ENCODE results near the gene ZBTB40.

ZBTB40 gene, protein sequence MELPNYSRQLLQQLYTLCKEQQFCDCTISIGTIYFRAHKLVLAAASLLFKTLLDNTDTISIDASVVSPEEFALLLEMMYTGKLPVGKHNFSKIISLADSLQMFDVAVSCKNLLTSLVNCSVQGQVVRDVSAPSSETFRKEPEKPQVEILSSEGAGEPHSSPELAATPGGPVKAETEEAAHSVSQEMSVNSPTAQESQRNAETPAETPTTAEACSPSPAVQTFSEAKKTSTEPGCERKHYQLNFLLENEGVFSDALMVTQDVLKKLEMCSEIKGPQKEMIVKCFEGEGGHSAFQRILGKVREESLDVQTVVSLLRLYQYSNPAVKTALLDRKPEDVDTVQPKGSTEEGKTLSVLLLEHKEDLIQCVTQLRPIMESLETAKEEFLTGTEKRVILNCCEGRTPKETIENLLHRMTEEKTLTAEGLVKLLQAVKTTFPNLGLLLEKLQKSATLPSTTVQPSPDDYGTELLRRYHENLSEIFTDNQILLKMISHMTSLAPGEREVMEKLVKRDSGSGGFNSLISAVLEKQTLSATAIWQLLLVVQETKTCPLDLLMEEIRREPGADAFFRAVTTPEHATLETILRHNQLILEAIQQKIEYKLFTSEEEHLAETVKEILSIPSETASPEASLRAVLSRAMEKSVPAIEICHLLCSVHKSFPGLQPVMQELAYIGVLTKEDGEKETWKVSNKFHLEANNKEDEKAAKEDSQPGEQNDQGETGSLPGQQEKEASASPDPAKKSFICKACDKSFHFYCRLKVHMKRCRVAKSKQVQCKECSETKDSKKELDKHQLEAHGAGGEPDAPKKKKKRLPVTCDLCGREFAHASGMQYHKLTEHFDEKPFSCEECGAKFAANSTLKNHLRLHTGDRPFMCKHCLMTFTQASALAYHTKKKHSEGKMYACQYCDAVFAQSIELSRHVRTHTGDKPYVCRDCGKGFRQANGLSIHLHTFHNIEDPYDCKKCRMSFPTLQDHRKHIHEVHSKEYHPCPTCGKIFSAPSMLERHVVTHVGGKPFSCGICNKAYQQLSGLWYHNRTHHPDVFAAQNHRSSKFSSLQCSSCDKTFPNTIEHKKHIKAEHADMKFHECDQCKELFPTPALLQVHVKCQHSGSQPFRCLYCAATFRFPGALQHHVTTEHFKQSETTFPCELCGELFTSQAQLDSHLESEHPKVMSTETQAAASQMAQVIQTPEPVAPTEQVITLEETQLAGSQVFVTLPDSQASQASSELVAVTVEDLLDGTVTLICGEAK

GRCh38 chr1:22451702-22452480, at the start of gene ZBTB40:
TSS of gene ZBTB40 (plus strand) at chr1:22451851. CDS start at chr1:22489949, 38,098 bp downstream.
- DNase-seq (ENCODE audit: low read depth): peak; percentile 99

GRCh38 chr1:22402356-22403053, 49.1 kb upstream of the ZBTB40 start:
- no peak for DNase-seq (ENCODE audit: low read depth)

DNA sequence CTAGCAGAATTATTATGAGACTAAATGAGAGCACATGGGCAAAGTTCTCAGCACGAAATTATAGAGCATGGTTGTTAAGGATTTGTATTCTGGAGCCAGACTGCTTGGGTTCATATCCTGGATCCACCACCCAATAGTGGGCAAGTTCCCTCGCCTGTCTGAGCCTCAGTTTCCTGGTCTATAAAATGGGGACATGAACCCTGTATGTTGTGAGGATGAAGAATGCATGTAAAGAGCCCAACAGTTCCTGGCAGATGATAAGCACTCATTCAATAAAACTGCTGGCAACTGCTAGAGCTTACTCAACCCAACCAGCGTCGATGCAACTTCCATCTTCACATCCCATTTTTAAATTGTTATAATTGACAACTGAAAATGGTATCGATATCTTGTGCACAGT, 47.2 kb upstream of the ZBTB40 start:
- DNase-seq (ENCODE audit: low read depth): no peak

DNA sequence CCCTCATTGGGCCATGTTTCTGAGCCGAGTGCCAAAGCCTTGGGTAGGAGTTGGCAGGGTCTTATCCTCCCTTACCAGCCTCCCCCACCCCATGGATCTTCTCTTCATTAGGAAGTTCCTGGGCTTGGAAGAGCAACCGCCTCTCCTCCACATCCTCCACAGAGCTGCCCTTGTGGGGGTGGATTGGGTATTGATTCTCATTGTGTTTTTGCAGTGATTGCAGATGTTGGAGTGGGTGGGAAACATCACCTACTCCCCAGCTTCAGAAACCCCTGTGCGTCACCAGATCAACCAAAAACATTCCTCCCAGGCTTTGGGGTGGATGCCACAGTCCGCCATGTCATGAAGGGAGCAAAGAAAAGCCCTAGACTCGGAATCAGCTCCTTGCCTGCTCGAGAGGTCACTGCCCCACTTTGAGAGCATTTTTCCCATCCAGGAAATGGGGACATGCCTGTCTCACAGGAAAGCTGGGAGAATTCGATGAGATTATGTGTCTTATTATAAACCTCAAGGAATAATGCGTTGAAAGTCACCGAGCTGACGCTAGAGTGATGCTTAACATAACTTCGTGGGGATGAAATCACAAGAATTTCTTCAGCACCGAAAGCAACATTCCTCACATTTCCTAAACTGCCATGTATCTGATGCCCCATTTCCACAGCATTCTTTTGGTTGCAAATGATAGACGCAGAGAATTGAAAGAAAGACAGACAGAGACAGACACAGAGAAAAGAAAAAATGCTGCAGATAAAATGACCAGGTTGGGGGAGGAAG, 44.7 kb upstream of the ZBTB40 start:
- DNase-seq (ENCODE audit: low read depth): no peak

DNA sequence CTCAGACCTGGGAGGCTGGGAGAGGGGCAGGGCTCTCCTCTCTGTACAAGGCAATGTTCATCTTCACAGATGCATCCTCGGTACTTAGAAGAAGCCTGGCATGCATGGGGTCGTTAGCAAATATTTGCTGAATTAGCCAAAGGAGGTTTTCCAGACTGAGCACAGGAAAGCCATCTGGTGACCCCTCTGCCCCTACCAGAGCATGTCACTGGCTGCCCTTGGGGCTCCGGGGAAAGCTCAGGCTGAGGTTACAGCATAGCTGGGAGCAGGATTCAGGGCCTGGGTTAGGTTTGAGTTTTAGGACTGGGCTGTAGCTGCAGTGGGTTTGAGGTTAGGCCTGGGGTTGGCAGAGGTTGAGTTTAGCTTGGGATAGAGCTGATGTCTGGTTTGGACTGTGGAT, 43.4 kb upstream of the ZBTB40 start:
- DNase-seq (ENCODE audit: low read depth): no peak

DNA sequence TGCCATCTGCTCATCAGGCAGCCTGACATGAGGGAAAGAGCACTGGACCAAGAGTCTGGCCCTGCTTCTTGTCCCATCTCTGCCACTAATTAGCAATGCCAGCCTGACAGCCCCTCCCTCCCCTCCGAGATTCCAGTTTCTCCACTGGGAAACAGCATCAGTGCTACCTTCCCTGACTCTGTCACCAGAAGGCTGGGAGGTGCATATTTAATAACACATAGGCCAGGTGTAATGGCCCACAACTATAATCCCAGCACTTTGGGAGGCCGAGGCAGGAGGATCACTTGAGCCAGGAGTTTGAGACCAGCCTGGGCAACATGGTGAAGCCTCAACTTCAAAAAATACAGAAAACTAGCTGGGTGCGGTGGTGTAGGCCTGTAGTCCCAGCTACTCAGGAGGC, 41.2 kb upstream of the ZBTB40 start:
- DNase-seq (ENCODE audit: low read depth): no peak

GRCh38 chr1:22410928-22411495, 40.6 kb upstream of the ZBTB40 start:
- DNase-seq (ENCODE audit: low read depth): no peak

- DNase-seq (ENCODE audit: low read depth): no peak
These were observed 40.1 kb upstream of the ZBTB40 start for GRCh38 chr1:22411589-22411988.

- DNase-seq (ENCODE audit: low read depth): peak; percentile 39
These were observed 38.5 kb upstream of the ZBTB40 start for GRCh38 chr1:22412932-22413727.

- DNase-seq (ENCODE audit: low read depth): no peak
These were observed 37.9 kb upstream of the ZBTB40 start for GRCh38 chr1:22413799-22414198.

DNA sequence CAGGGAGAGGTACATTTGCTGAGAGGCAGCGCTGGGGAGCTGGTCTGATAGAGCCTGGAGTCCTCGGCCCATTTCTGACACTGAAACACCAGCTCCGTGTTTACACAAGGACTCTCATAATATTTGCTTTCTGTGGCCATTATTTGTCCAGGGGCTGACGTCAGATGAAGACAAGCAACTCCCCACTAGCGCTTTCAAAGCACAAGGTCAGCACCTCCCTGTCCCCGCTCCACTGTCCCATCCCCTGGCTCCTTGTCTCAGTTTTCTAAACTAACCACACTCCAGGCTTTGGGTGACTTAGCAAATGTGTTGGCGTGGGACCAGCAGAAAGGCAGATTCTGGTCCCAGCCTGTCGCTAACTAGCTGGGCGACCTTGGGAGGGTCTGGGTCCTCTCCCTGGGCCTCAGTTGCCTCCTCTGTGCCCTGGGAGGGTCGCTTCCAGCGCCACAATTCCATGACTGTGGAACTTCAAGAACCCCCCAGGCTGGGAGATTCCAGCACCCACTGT, 37.4 kb upstream of the ZBTB40 start:
- no peak for DNase-seq (ENCODE audit: low read depth)

- no peak for DNase-seq (ENCODE audit: low read depth)
These were observed 36.2 kb upstream of the ZBTB40 start for GRCh38 chr1:22415489-22415888.

DNA sequence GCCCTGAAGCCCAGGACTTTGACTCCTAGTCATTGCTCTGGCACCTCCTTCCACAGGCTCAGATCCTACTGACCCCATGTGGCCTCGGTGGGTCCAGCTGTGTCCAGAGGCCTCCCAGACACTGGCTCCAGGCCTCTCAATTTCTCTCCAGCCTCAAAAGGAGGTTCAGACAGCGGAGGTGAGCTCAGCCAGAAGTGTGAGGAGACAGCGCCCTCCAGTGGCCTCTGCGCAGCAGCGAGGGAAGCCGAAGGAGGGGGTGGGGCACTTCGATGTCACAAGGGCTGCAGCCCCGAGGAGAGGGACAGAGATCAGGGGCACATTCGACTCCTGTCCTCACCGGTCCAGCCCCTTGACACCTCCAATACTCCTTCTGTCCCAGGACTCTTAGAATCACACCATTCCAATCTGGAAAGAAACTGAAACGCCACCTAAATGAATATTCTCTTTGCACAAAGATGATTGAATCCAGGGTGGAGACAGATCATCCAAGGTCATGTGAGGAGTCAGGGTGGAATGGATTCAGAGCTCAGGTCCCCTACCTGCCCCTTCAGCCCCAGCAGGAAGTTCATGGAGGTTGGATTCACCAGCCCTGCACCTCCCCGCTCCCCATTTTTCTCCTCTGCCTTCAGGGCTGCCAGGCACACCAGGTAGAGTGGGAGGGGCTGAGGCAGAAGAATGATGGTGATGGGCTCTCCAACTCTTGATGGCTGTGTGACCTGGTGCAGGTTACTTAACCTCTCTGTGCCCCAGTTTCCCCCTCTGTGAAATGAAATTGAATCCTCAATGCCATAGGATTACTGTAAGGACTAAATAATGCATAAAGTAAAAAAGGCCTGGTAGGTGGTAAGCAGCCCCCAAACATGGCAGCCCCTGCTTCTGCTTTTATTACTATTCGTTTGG, 34.8 kb upstream of the ZBTB40 start:
- peak; percentile 47 for DNase-seq (ENCODE audit: low read depth)

DNA sequence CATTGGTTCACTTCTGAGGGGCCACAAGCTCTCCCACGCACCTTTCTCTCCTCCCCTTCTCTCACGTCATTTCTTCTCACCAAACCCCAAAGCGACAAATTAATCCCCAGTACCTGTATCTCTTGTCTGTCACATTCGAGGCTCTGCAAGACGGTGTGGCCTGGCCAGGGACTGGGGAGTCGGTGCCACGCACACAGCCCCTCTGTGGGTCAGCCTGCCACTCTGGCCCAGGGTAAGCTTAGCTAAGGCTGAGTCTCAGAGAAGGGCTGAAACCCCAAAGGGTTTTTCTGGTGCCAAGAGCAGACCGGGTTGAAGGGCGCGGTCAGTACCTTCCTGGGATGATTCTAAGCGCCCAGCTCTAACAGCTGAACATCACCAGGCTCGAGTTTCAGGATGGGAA, 34.2 kb upstream of the ZBTB40 start:
- no peak for DNase-seq (ENCODE audit: low read depth)

DNA sequence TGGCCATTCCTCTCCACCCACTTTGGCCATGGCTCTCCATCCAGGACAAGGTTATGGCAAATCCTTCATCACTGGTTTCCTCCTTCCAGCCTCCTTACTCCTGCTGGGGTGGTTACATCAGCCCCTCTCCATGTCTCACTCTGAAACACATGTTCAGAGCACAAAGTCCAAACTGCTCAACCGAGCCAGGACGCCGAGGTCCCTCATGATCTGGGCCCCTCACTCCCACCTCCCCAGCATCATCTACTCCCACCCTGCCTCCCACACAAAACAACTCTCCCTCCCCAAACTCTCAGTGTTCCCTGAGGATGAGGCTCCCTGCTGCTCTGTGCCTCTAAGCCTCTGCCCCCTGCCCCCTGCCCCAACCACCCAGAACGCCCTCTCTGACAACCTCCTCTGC, 33.3 kb upstream of the ZBTB40 start:
- no peak for DNase-seq (ENCODE audit: low read depth)

DNA sequence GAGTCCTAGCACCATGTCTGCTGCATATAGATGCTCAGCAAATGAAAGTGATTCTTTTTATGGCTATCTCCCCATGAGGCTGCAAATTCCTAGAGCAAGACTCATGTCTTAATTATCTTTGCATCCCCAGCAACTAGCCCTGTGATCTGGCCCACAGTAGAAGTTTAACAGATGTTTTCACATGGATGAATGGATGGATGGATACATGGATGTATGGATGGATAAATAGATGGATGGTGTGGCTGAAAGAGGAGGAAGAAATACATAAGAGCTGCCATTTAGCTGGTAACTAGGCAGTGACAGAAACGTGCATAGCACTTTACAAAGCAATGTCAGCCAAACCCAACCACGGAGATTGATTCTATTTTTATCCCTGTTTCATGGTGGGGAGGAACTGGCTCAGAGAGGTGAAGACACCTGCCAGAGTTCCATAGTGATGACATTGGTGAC, 32.7 kb upstream of the ZBTB40 start:
- peak; percentile 16 for DNase-seq (ENCODE audit: low read depth)

GRCh38 chr1:22420455-22421053, 31.1 kb upstream of the ZBTB40 start:
- DNase-seq (ENCODE audit: low read depth): peak; percentile 71
